Caco-2 (cell line): ENCODE results near the gene SLC22A16. TPM values are rescaled to one million over a fixed set of nuclear protein-coding genes. Genes with fewer than 3 reads are reported as not detected.

ENCODE experiments used
- BruUV-seq: library from RNA; stranded (reverse); fragments of 400-500 nt; replicated peaks from 2 replicates; lab custom pipeline; 2021; lab: Mats Ljungman, UMichigan
- CTCF ChIA-PET: fragments of 300-600 bp; sonication (Branson Sonifier 250); formaldehyde crosslinking; loops from one replicate; lab custom pipeline; 2022; ENCODE audit warnings: antibody characterized with exemption; lab: Charles Lee
- POLR2A ChIA-PET: fragments of 300-600 bp; sonication (Branson Sonifier 250); formaldehyde crosslinking; loops from one replicate; lab custom pipeline; 2022; ENCODE audit warnings: antibody characterized with exemption; lab: Charles Lee
- DNase-seq, 2 experiments: peaks; one replicate each; pipeline versions ENCODE4 v3.0.0 to v3.0.0-alpha.2; 2020 to 2022
- H3K27me3 ChIP-seq: replicated peaks from 2 replicates; pipeline ENCODE4 v1.6.0; 2011; ENCODE audit warnings: low read length; ENCODE audit not compliant: control insufficient read depth, insufficient read depth
- H3K36me3 ChIP-seq: 2 replicates; pipeline ENCODE4 v1.5.1; 2011; ENCODE audit warnings: low read length; ENCODE audit not compliant: control insufficient read depth, insufficient read depth
- H3K4me1 ChIP-seq: fragments of 250-450 bp; sonication (Bioruptor Pico); 2 replicates; pipeline ENCODE4 v1.5.1; 2020; ENCODE audit warnings: mild to moderate bottlenecking
- H3K4me3 ChIP-seq: 2 replicates; pipeline ENCODE4 v1.5.1; 2011; ENCODE audit warnings: low read depth, mild to moderate bottlenecking, control low read depth, low read length
- H3K9me3 ChIP-seq: fragments of 250-450 bp; sonication (Bioruptor Pico); 2 replicates; pipeline ENCODE4 v1.5.1; 2020; ENCODE audit warnings: mild to moderate bottlenecking, moderate library complexity
- H3K27ac Mint-ChIP-seq: one replicate; pipeline ENCODE4 v1.8.0; 2022; ENCODE audit warnings: mixed read lengths; ENCODE audit not compliant: unreplicated experiment
- H3K27me3 Mint-ChIP-seq: one replicate; pipeline ENCODE4 v1.8.0; 2022; ENCODE audit warnings: mixed read lengths; ENCODE audit not compliant: insufficient read depth, unreplicated experiment
- H3K36me3 Mint-ChIP-seq: one replicate; pipeline ENCODE4 v1.8.0; 2022; ENCODE audit warnings: mild to moderate bottlenecking, mixed read lengths; ENCODE audit not compliant: insufficient read depth, unreplicated experiment
- H3K4me1 Mint-ChIP-seq: one replicate; pipeline ENCODE4 v1.8.0; 2022; ENCODE audit warnings: low read depth, mixed read lengths; ENCODE audit not compliant: unreplicated experiment
- H3K4me3 Mint-ChIP-seq: one replicate; pipeline ENCODE4 v1.8.0; 2022; ENCODE audit warnings: mild to moderate bottlenecking, moderate library complexity, mixed read lengths; ENCODE audit not compliant: unreplicated experiment
- H3K9me3 Mint-ChIP-seq: one replicate; pipeline ENCODE4 v1.8.0; 2022; ENCODE audit warnings: mixed read lengths; ENCODE audit not compliant: unreplicated experiment
- CTCF ChIP-seq, 2 experiments: fragments of 200-600 bp in 1 of 2; IDR thresholded peaks; 1 replicate in 1 of 2; 2 replicates in 1 of 2; pipeline versions ENCODE4 v1.5.1 to v1.8.0; 2011 to 2022; ENCODE audit warnings: antibody characterized with exemption in 1 of 2, control low read depth in 1 of 2, inconsistent platforms in 1 of 2, low read depth in 1 of 2, low read length in 1 of 2, mild to moderate bottlenecking in 1 of 2, moderate library complexity in 1 of 2; ENCODE audit not compliant: insufficient read depth in 1 of 2, severe bottlenecking in 1 of 2, unreplicated experiment in 1 of 2
- intact Hi-C: fragments of 100-400 bp; cut with micrococcal nuclease; formaldehyde crosslinking; loops from one replicate; pipeline ENCODE4 v1.10.0; 2022; ENCODE audit not compliant: unreplicated experiment
- total RNA-seq: library from RNA; stranded (reverse); gene quantifications from 2 replicates; pipeline ENCODE4 v1.2.3, GENCODE V29; 2022

SLC22A16 gene
- total RNA-seq, 1 experiment from 2014 or later = not detected

GRCh38 chr6:110378552-110378951 is 97.9 kb downstream of the SLC22A16 start:
- H3K9me3 ChIP-seq = no peaks in the 10 kb centered on the region
- no peak for TF ChIP-seq CTCF (IDR thresholded peaks at IDR 0.05; ENCODE audit: insufficient read depth in 1 of 2, low read depth in 1 of 2, low read length in 1 of 2, severe bottlenecking in 1 of 2, unreplicated experiment in 1 of 2)
- Mint-ChIP-seq H3K36me3 (no peaks in the 10 kb centered on the region), H3K4me3 (no peak overlapping the region), H3K4me1 (no peaks in the 10 kb centered on the region), H3K9me3 (peaks cover 20% of the 10 kb centered on the region), H3K27ac (no peak overlapping the region), H3K27me3 (no peaks in the 10 kb centered on the region)
- no peak for DNase-seq
- no TSS peak for BruUV-seq
- no peaks in the 10 kb centered on the region for H3K4me1 ChIP-seq
- no peaks in the 10 kb centered on the region for H3K27me3 ChIP-seq
- H3K36me3 ChIP-seq = no peaks in the 10 kb centered on the region
- intact Hi-C loops = no loop called here
- ChIA-PET CTCF (interaction anchor here (0.6 kb wide), 1 partner anchor 11 kb away, joined by 3 read pairs; no protein-coding TSS in a partner anchor), POLR2A (no interaction called here)
- H3K4me3 ChIP-seq = no peak overlapping the region

Other genes with a start within 250 kb of the SLC22A16 start
- gene METTL24, start 118.3 kb downstream of the SLC22A16 start, total RNA-seq = 0.28 TPM in 1 of 2 replicates, not detected in the other
- not detected in 2 replicates for gene DDO, start 61.0 kb downstream of the SLC22A16 start, total RNA-seq